HepG2 (cell line): ENCODE results near the gene WWC1. TPM values are rescaled to one million over a fixed set of nuclear protein-coding genes. Genes with fewer than 3 reads are reported as not detected.

Source experiments
- ATAC-seq: fragments of 200-7000 bp; cut with Tn5 transposase; 3 replicates; pipeline ENCODE4 v1.9.1; 2020; ENCODE audit warnings: mild to moderate bottlenecking, moderate library complexity
- BruUV-seq: library from RNA; stranded (reverse); fragments of 400-500 nt; replicated peaks from 2 replicates; lab custom pipeline; 2021; lab: Mats Ljungman, UMichigan
- CTCF ChIA-PET: fragments of 300-600 bp; formaldehyde crosslinking; extraction: SDS; loops from one replicate; lab custom pipeline; 2021; ENCODE audit warnings: low total read pairs, inconsistent platforms, low intra/inter-chr PET ratio; lab: Yijun Ruan, JAX
- POLR2A ChIA-PET: fragments of 350-600 bp; sonication (Branson Sonifier 250); formaldehyde crosslinking; loops from one replicate; lab custom pipeline; 2020; ENCODE audit warnings: antibody characterized with exemption, inconsistent platforms; lab: Yijun Ruan, JAX
- DNase-seq: peaks from one replicate; pipeline ENCODE4 v3.0.0-alpha.2; 2015; ENCODE audit warnings: low spot score
- FAIRE-seq: peaks from 3 replicates; lab custom pipeline; 2011; peaks lifted over from hg19 to GRCh38; lab: Jason Lieb, UNC
- H2AFZ ChIP-seq: one replicate; pipeline ENCODE4 v1.6.1; 2011; ENCODE audit warnings: low read length, inconsistent platforms
- H3K27ac ChIP-seq: fragments of 300-600 bp; 3 replicates; pipeline ENCODE4 v1.8.0; 2011; ENCODE audit warnings: mixed run types, mild to moderate bottlenecking, mixed read lengths, low read length, inconsistent platforms; ENCODE audit not compliant: insufficient read depth; ENCODE audit errors: extremely low read length
- H3K27me3 ChIP-seq, 2 experiments: fragments of 200-600 bp in 1 of 2; 2 replicates in 1 of 2; 3 replicates in 1 of 2; pipeline versions ENCODE4 v1.6.0 to v1.8.0; 2011; ENCODE audit warnings: low read length in 2 of 2, mild to moderate bottlenecking in 2 of 2, moderate library complexity in 2 of 2, inconsistent platforms in 1 of 2; ENCODE audit not compliant: insufficient read depth in 2 of 2, control insufficient read depth in 1 of 2
- H3K36me3 ChIP-seq, 2 experiments: fragments of 200-600 bp in 1 of 2; replicated peaks in 1 of 2; 2 replicates in 1 of 2; 3 replicates in 1 of 2; pipeline versions ENCODE4 v1.5.1 to v1.8.0; 2011; ENCODE audit warnings: low read length in 2 of 2, inconsistent platforms in 1 of 2; ENCODE audit not compliant: insufficient read depth in 2 of 2, control insufficient read depth in 1 of 2
- H3K4me1 ChIP-seq: 2 replicates; pipeline ENCODE4 v1.5.1; 2012; ENCODE audit warnings: low read length, inconsistent platforms; ENCODE audit not compliant: insufficient read depth
- H3K4me2 ChIP-seq: 2 replicates; pipeline ENCODE4 v1.6.0; 2011; ENCODE audit warnings: low read depth, low read length, inconsistent platforms
- H3K4me3 ChIP-seq, 3 experiments: fragments of 200-600 bp in 1 of 3; sonication (generic), shearing (Covaris generic) in 1 of 3; replicated peaks in 1 of 3; 2 replicates each; pipeline ENCODE4 v1.5.1; 2011 to 2016; ENCODE audit warnings: low read length in 3 of 3, inconsistent platforms in 2 of 3, low read depth in 2 of 3, mild to moderate bottlenecking in 2 of 3, control low read depth in 1 of 3, mixed read lengths in 1 of 3; ENCODE audit not compliant: insufficient read depth in 1 of 3
- H3K79me2 ChIP-seq: one replicate; pipeline ENCODE4 v1.6.1; 2011; ENCODE audit warnings: low read length, inconsistent platforms; ENCODE audit not compliant: insufficient read depth
- H3K9ac ChIP-seq: 2 replicates; pipeline ENCODE4 v1.6.0; 2011; ENCODE audit warnings: mild to moderate bottlenecking, low read depth, low read length, inconsistent platforms; ENCODE audit not compliant: insufficient read depth
- H3K9me3 ChIP-seq: 2 replicates; pipeline ENCODE4 v1.5.1; 2012; ENCODE audit warnings: mild to moderate bottlenecking, low read length
- H4K20me1 ChIP-seq: 2 replicates; pipeline ENCODE4 v1.6.0; 2011; ENCODE audit warnings: inconsistent platforms, mild to moderate bottlenecking, low read length, moderate library complexity; ENCODE audit not compliant: insufficient read depth
- CEBPG ChIP-seq: IDR thresholded peaks from 2 replicates; pipeline ENCODE4 v1.6.1; 2016
- EED ChIP-seq: sonication (generic); formaldehyde crosslinking; IDR thresholded peaks from 2 replicates; pipeline ENCODE4 v1.5.0; 2020; ENCODE audit warnings: mild to moderate bottlenecking, missing genetic modification reagents
- KLF15 ChIP-seq: sonication (generic); formaldehyde crosslinking; IDR thresholded peaks from 2 replicates; pipeline ENCODE4 v1.8.1; 2023; ENCODE audit warnings: borderline replicate concordance, mild to moderate bottlenecking, inconsistent platforms, missing genetic modification reagents, mixed read lengths
- MAFF ChIP-seq: IDR thresholded peaks from 2 replicates; pipeline ENCODE4 v1.6.1; 2011; ENCODE audit warnings: low read depth, low read length, improper control_type of control experiment
- MAFK ChIP-seq, 2 experiments: IDR thresholded peaks in 1 of 2; conservative IDR thresholded peaks in 1 of 2; 2 replicates each; pipeline ENCODE4 v1.6.1; 2011; ENCODE audit warnings: improper control_type of control experiment in 2 of 2, low read length in 2 of 2
- MED1 ChIP-seq: sonication (generic); formaldehyde crosslinking; IDR thresholded peaks from 2 replicates; pipeline ENCODE4 v1.4.0; 2020; ENCODE audit warnings: missing genetic modification reagents
- NFIC ChIP-seq: IDR thresholded peaks from 2 replicates; pipeline ENCODE4 v1.6.1; 2012; ENCODE audit warnings: mild to moderate bottlenecking, low read length, inconsistent platforms
- NR2C2 ChIP-seq: sonication (generic); formaldehyde crosslinking; IDR thresholded peaks from 2 replicates; pipeline ENCODE4 v1.4.0; 2020; ENCODE audit warnings: missing genetic modification reagents, mild to moderate bottlenecking, moderate library complexity, borderline replicate concordance
- NRL ChIP-seq: sonication (generic); formaldehyde crosslinking; IDR thresholded peaks from 2 replicates; pipeline ENCODE4 v1.5.0; 2020; ENCODE audit warnings: missing genetic modification reagents, mild to moderate bottlenecking, moderate library complexity, borderline replicate concordance
- PAWR ChIP-seq: sonication (generic); formaldehyde crosslinking; IDR thresholded peaks from 2 replicates; pipeline ENCODE4 v1.4.0; 2020; ENCODE audit warnings: missing genetic modification reagents, mild to moderate bottlenecking, borderline replicate concordance
- SUZ12 ChIP-seq: fragments of 150-350 bp; IDR thresholded peaks from 2 replicates; pipeline ENCODE4 v1.6.1; 2014; ENCODE audit warnings: low read depth, low read length
- ZFP1 ChIP-seq: IDR thresholded peaks from 2 replicates; pipeline ENCODE4 v1.6.1; 2016
- WGBS: methylation state at CpG from one replicate; pipeline ENCODE4 v1.1.6; 2017; ENCODE audit warnings: low lambda C conversion rate; 5-methylcytosine and 5-hydroxymethylcytosine counted together
- in situ Hi-C: cut with HindIII; loops from 2 replicates; pipeline ENCODE4 v1.10.0; 2017; ENCODE audit warnings: low pct_unique_long_range_greater_than_20kb; ENCODE audit not compliant: extremely low pct_ligation_motif_present
- intact Hi-C: fragments of 100-400 bp; cut with micrococcal nuclease; formaldehyde crosslinking; loops from one replicate; pipeline ENCODE4 v1.10.0; 2022; ENCODE audit not compliant: unreplicated experiment
- polyA plus RNA-seq, 8 experiments: library from polyadenylated mRNA; depleted of rRNA in 3 of 8; stranded (reverse) in 7 of 8; unstranded in 1 of 8; fragments of >200 nt; fragmentation: Illumina TruSeq in 4 of 8; extraction: Trizol in 4 of 8; gene quantifications; 2 replicates each; pipeline versions ENCODE4 v1.2.1 to v1.2.3, GENCODE V29; 2011 to 2016; ENCODE audit warnings: low read depth in 4 of 8, missing spikeins in 1 of 8, mixed read lengths in 1 of 8; ENCODE audit not compliant: insufficient read depth in 1 of 8
- total RNA-seq, 5 experiments: library from RNA; depleted of rRNA; stranded (reverse); fragments of >200 nt; fragmentation: Illumina TruSeq; extraction: Trizol; gene quantifications; 2 replicates each; pipeline ENCODE4 v1.2.3, GENCODE V29; 2016; ENCODE audit warnings: low read depth in 1 of 5
- TF ChIP-seq, protein P1 (sequence below): sonication (generic); formaldehyde crosslinking; IDR thresholded peaks from 2 replicates; pipeline ENCODE4 v1.8.0; 2022; ENCODE audit warnings: mild to moderate bottlenecking, missing genetic modification reagents, moderate library complexity
- TF ChIP-seq, protein P2 (sequence below), 2 experiments: fragments of 450-650 bp in 1 of 2; sonication (generic) in 1 of 2; formaldehyde crosslinking; IDR thresholded peaks; 2 replicates each; pipeline versions ENCODE4 v1.5.0 to v1.8.0; 2020 to 2022; ENCODE audit warnings: mild to moderate bottlenecking in 1 of 2, missing genetic modification reagents in 1 of 2

Gene WWC1
- total and polyA plus RNA-seq, 2 of the 13 experiments (the other 11 are each of a cell fraction or from before 2014, with no cell fraction given) = 8.3 to 17.9 TPM

DNA sequence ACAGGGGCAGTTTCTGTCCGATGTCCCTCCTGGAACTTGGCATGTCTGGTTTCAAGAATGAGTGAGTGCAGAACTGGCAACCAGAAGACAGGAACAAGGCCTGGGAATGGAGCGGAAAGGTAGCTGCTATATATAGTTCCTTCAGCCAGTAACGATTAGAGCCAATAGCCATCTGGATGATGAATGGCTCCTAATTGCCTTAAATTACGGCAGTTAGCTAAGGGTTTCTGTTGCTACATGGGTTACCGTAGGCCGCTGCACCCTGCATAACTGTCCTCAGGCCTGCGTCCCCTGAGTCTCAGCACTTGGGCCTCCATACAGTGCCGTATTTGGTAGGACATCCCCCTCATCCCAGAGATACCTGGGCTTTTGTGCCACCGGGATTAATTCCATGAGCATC is 29.4 kb downstream of the WWC1 start:
- FAIRE-seq = no peak
- no peak for TF ChIP-seq PAWR
- TF ChIP-seq, protein P1, sequence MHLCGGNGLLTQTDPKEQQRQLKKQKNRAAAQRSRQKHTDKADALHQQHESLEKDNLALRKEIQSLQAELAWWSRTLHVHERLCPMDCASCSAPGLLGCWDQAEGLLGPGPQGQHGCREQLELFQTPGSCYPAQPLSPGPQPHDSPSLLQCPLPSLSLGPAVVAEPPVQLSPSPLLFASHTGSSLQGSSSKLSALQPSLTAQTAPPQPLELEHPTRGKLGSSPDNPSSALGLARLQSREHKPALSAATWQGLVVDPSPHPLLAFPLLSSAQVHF (CRISPR knock-in tag) = no peak
- no peak for TF ChIP-seq KLF15 (CRISPR knock-in tag)
- TF ChIP-seq CEBPG (CRISPR knock-in tag) = no peak
- H4K20me1 ChIP-seq = no peaks in the 10 kb centered on the region
- POLR2A ChIA-PET = no interaction called here
- no peaks in the 10 kb centered on the region for H3K9me3 ChIP-seq
- H3K4me2 ChIP-seq = no peak overlapping the region
- no peak overlapping the region for H3K4me3 ChIP-seq
- peaks cover 14% of the 10 kb centered on the region for H3K79me2 ChIP-seq
- DNase-seq = no peak
- no peaks in the 10 kb centered on the region for H3K27me3 ChIP-seq
- intact Hi-C loops = no loop called here
- no peak for ATAC-seq
- no peak overlapping the region for H3K27ac ChIP-seq
- in situ Hi-C loops = no loop called here
- no peaks in the 10 kb centered on the region for H3K36me3 ChIP-seq
- CTCF ChIA-PET = no interaction called here
- H3K4me1 ChIP-seq = peaks cover 28% of the 10 kb centered on the region
- no peak overlapping the region for H2AFZ ChIP-seq
- no peak overlapping the region for H3K9ac ChIP-seq
- BruUV-seq = no TSS peak
- 100% methylated on average over 8 of the region's 9 CpGs for WGBS

DNA sequence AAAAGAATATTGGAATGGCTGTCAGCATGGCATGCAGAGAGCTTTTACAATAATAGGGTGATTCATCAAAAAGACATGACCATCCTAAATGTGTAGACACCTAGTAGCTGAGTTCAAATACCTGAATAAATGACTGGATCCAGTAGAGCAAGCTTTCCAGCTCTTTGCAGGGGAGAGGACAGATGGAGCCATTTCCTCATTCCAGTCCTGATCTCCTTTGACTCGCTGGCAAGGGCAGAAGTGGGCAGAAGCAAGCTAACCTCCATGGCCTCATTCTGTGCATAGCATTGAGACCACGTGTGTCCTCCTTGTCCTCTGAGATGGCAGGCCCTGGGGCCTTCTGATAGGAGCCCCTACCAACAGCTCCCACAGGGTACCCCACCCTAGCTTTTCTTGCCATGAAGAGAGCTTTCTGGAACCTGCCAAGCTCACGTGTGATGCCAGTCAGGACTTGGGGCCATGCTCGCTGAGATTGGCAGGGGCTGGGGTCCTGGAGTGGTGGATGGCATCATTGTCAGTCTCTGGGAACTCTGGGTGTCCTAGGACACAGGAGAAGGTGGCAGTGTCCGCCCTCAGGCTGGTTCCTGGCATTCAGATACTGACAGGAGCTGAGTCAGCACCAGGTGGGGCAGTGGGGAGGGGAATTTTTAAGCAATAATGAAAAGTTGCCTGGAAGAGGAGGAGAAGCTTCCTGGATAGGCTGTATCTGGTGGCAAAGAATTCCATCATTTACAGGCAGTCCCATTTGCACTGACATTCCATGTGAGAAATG is 33.6 kb downstream of the WWC1 start:
- ATAC-seq (no peak), FAIRE-seq (no peak), DNase-seq (peak; percentile 10)
- no peak for TF ChIP-seq NRL (CRISPR knock-in tag)
- TF ChIP-seq MAFF = 0 out of 2 replicates have a peak, but pooled peaks have one; percentile 37
- no peak for TF ChIP-seq MED1 (CRISPR knock-in tag)
- no peak for TF ChIP-seq NR2C2
- TF ChIP-seq SUZ12 = no peak
- TF ChIP-seq ZFP1 (CRISPR knock-in tag) = no peak
- peak; percentile 57 to 65 for TF ChIP-seq MAFK (conservative IDR thresholded peaks at IDR 0.05 in 1 of 2, IDR thresholded peaks at IDR 0.05 in 1 of 2; ENCODE audit: low read length in 2 of 2)
- no peak for TF ChIP-seq EED
- TF ChIP-seq, protein P2, sequence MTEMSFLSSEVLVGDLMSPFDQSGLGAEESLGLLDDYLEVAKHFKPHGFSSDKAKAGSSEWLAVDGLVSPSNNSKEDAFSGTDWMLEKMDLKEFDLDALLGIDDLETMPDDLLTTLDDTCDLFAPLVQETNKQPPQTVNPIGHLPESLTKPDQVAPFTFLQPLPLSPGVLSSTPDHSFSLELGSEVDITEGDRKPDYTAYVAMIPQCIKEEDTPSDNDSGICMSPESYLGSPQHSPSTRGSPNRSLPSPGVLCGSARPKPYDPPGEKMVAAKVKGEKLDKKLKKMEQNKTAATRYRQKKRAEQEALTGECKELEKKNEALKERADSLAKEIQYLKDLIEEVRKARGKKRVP (CRISPR knock-in tag; IDR thresholded peaks at IDR 0.05) = no peak
- TF ChIP-seq NFIC = no peak
- Histone ChIP-seq H3K36me3 (no peaks in the 10 kb centered on the region; a peak in 1 of 5 replicates), H3K9ac (no peak overlapping the region), H3K27me3 (no peaks in the 10 kb centered on the region), H3K79me2 (peaks cover 17% of the 10 kb centered on the region), H4K20me1 (no peaks in the 10 kb centered on the region), H3K4me1 (peaks cover 35% of the 10 kb centered on the region), H3K4me3 (no peak overlapping the region), H3K4me2 (no peak overlapping the region), H3K27ac (no peak overlapping the region), H3K9me3 (no peaks in the 10 kb centered on the region), H2AFZ (no peak overlapping the region)
- WGBS = 100% methylated on average over 1 of the region's 5 CpGs
- CTCF ChIA-PET = no interaction called here
- BruUV-seq = no TSS peak
- POLR2A ChIA-PET = no interaction called here
- in situ Hi-C loops (no loop called here), intact Hi-C loops (loop anchor here (5.0 kb wide), 1 partner anchor 33 kb away; the partner anchor contains the start of gene WWC1)
